Measurements from ENCODE around the gene MYH11. TPM values are rescaled to one million over a fixed set of nuclear protein-coding genes. Genes with fewer than 3 reads are reported as not detected.
A peak's percentile ranks its signal among the peaks of the same experiment; 100 is the strongest.

The MYH11 gene
- total and polyA plus RNA-seq, 2 of the 13 experiments (the other 11 are each of a cell fraction or from before 2014, with no cell fraction given) = not detected

- TF ChIP-seq POGK (CRISPR knock-in tag; conservative IDR thresholded peaks at IDR 0.05) (no peak), SUZ12 (IDR thresholded peaks at IDR 0.05; ENCODE audit: low read depth, low read length) (no peak), ZBTB37 (CRISPR knock-in tag; IDR thresholded peaks at IDR 0.05) (no peak), E2F2 (CRISPR knock-in tag; IDR thresholded peaks at IDR 0.05; ENCODE audit: borderline replicate concordance) (no peak)
These were observed 120.3 kb downstream of the MYH11 start (continued) for GRCh38 chr16:15736529-15736928.

- FAIRE-seq = no peak
These were observed 121.2 kb downstream of the MYH11 start for GRCh38 chr16:15735610-15736009.

More at GRCh38 chr16:15735610-15736009, 121.2 kb downstream of the MYH11 start:
- DNase-seq (ENCODE audit: low spot score) = no peak
- H3K36me3 ChIP-seq (replicated peaks in 1 of 2; ENCODE audit: control insufficient read depth in 1 of 2, insufficient read depth in 2 of 2, low read length in 2 of 2) = no peaks in the 10 kb centered on the region
- H3K9me3 ChIP-seq (ENCODE audit: low read length) = no peaks in the 10 kb centered on the region
- no peaks in the 10 kb centered on the region for H3K79me2 ChIP-seq (ENCODE audit: insufficient read depth, low read length)
- POLR2A ChIA-PET = no interaction called here
- in situ Hi-C loops (cut with HindIII; ENCODE audit: extremely low pct_ligation_motif_present, low pct_unique_long_range_greater_than_20kb) (no loop called here), intact Hi-C loops (cut with micrococcal nuclease; ENCODE audit: unreplicated experiment) (no loop called here)
- no peak overlapping the region for H3K4me2 ChIP-seq (ENCODE audit: low read depth, low read length)
- H3K4me1 ChIP-seq (ENCODE audit: insufficient read depth, low read length) = no peaks in the 10 kb centered on the region
- no peak overlapping the region for H3K4me3 ChIP-seq (replicated peaks in 1 of 3; ENCODE audit: insufficient read depth in 1 of 3, low read depth in 2 of 3, low read length in 3 of 3)
- CTCF ChIA-PET (ENCODE audit: low intra/inter-chr PET ratio, low total read pairs) = no interaction called here
- no peak overlapping the region for H3K9ac ChIP-seq (ENCODE audit: insufficient read depth, low read depth, low read length)
- peak; percentile 19 for ATAC-seq
- WGBS (ENCODE audit: low lambda C conversion rate) = 43% methylated on average over 3 of the region's 3 CpGs
- H3K27me3 ChIP-seq (ENCODE audit: control insufficient read depth in 1 of 2, insufficient read depth in 2 of 2, low read length in 2 of 2) = peaks cover 9 to 26% of the 10 kb centered on the region in 2 experiments; a peak in 4 of 5 replicates
- no peak overlapping the region for H3K27ac ChIP-seq (ENCODE audit: extremely low read length, insufficient read depth, low read length)
- no TSS peak for BruUV-seq (replicated peaks)
- no peak overlapping the region for H2AFZ ChIP-seq (ENCODE audit: low read length)
- no peaks in the 10 kb centered on the region for H4K20me1 ChIP-seq (ENCODE audit: insufficient read depth, low read length)
- no peak for TF ChIP-seq NFIC (IDR thresholded peaks at IDR 0.05; ENCODE audit: low read length)
- TF ChIP-seq MNT (IDR thresholded peaks at IDR 0.05) = peak; percentile 72

Data from HepG2 (cell line).